H9 (cell line): ENCODE results near the gene RSPRY1. TPM values are rescaled to one million over a fixed set of nuclear protein-coding genes. Genes with fewer than 3 reads are reported as not detected.
"Not testable (repeated sequence)": the region's sequence is repeated elsewhere in the genome, so short reads cannot be mapped to it uniquely, and the experiment has no call there.

Source experiments
- DNase-seq: peaks from one replicate; pipeline ENCODE4 v3.0.0-alpha.2; 2017
- H2AFZ ChIP-seq: one replicate; pipeline ENCODE4 v1.6.1; 2013; ENCODE audit warnings: mild to moderate bottlenecking, low read length, control low read depth, moderate library complexity
- H2AK5ac ChIP-seq: 2 replicates; pipeline ENCODE4 v1.6.1; 2013; ENCODE audit warnings: low read length, control low read depth, mixed read lengths; ENCODE audit not compliant: insufficient read length
- H2BK120ac ChIP-seq: one replicate; pipeline ENCODE4 v1.6.1; 2013; ENCODE audit warnings: low read depth, mild to moderate bottlenecking, low read length, control low read depth, inconsistent platforms; ENCODE audit not compliant: poor library complexity, severe bottlenecking
- H2BK12ac ChIP-seq: 2 replicates; pipeline ENCODE4 v1.6.1; 2013; ENCODE audit warnings: low read length, control low read depth, mixed read lengths, low read depth; ENCODE audit not compliant: insufficient read length
- H2BK15ac ChIP-seq: 2 replicates; pipeline ENCODE4 v1.6.1; 2013; ENCODE audit warnings: low read depth, low read length, control low read depth
- H2BK20ac ChIP-seq: one replicate; pipeline ENCODE4 v1.6.1; 2013; ENCODE audit warnings: low read depth, mild to moderate bottlenecking, low read length, control low read depth, inconsistent platforms; ENCODE audit not compliant: poor library complexity, severe bottlenecking
- H2BK5ac ChIP-seq: 2 replicates; pipeline ENCODE4 v1.6.1; 2013; ENCODE audit warnings: low read length, control low read depth, mixed read lengths; ENCODE audit not compliant: insufficient read length
- H3K14ac ChIP-seq: 2 replicates; pipeline ENCODE4 v1.6.1; 2013; ENCODE audit warnings: low read length, control low read depth; ENCODE audit not compliant: insufficient read depth
- H3K18ac ChIP-seq: 2 replicates; pipeline ENCODE4 v1.6.1; 2013; ENCODE audit warnings: low read depth, mild to moderate bottlenecking, mixed read lengths, low read length, control low read depth; ENCODE audit not compliant: insufficient read length
- H3K23ac ChIP-seq: 2 replicates; pipeline ENCODE4 v1.6.1; 2013; ENCODE audit warnings: low read length, control low read depth, mixed read lengths, low read depth; ENCODE audit not compliant: insufficient read length
- H3K23me2 ChIP-seq: 2 replicates; pipeline ENCODE4 v1.6.1; 2013; ENCODE audit warnings: low read depth, mild to moderate bottlenecking, mixed read lengths, low read length, control low read depth; ENCODE audit not compliant: insufficient read length, poor library complexity, severe bottlenecking
- H3K27ac ChIP-seq: 2 replicates; pipeline ENCODE4 v1.5.1; 2013; ENCODE audit warnings: low read length, control low read depth, mixed read lengths, low read depth; ENCODE audit not compliant: insufficient read length
- H3K27me3 ChIP-seq: 2 replicates; pipeline ENCODE4 v1.6.1; 2013; ENCODE audit warnings: low read length, control low read depth, inconsistent platforms; ENCODE audit not compliant: insufficient read depth
- H3K4ac ChIP-seq: 2 replicates; pipeline ENCODE4 v1.6.1; 2013; ENCODE audit warnings: low read depth, mild to moderate bottlenecking, control low read depth, inconsistent platforms, low read length, moderate library complexity
- H3K4me1 ChIP-seq: 2 replicates; pipeline ENCODE4 v1.6.1; 2013; ENCODE audit warnings: low read length, control low read depth, inconsistent platforms; ENCODE audit not compliant: insufficient read depth
- H3K4me2 ChIP-seq: 2 replicates; pipeline ENCODE4 v1.6.1; 2013; ENCODE audit warnings: low read length, control low read depth, mixed read lengths; ENCODE audit not compliant: insufficient read length, insufficient read depth
- H3K56ac ChIP-seq: 2 replicates; pipeline ENCODE4 v1.6.1; 2013; ENCODE audit warnings: low read depth, mild to moderate bottlenecking, mixed read lengths, low read length, control low read depth; ENCODE audit not compliant: insufficient read length
- H3K79me1 ChIP-seq: 2 replicates; pipeline ENCODE4 v1.6.1; 2013; ENCODE audit warnings: low read depth, mild to moderate bottlenecking, moderate library complexity, low read length, control low read depth, inconsistent platforms; ENCODE audit not compliant: insufficient read depth, poor library complexity, severe bottlenecking
- H3K79me2 ChIP-seq: 2 replicates; pipeline ENCODE4 v1.6.1; 2013; ENCODE audit warnings: low read length, control low read depth, inconsistent platforms; ENCODE audit not compliant: insufficient read depth
- H3K9ac ChIP-seq: 2 replicates; pipeline ENCODE4 v1.6.1; 2013; ENCODE audit warnings: low read length, control low read depth, mixed read lengths; ENCODE audit not compliant: insufficient read length; ENCODE audit errors: extremely low read depth
- H3K9me3 ChIP-seq: one replicate; pipeline ENCODE4 v1.6.1; 2013; ENCODE audit warnings: low read depth, low read length, inconsistent platforms; ENCODE audit not compliant: control insufficient read depth
- H3T11ph ChIP-seq: one replicate; pipeline ENCODE4 v1.6.1; 2013; ENCODE audit warnings: mild to moderate bottlenecking, low read length, control low read depth, inconsistent platforms
- H4K20me1 ChIP-seq: one replicate; pipeline ENCODE4 v1.6.1; 2013; ENCODE audit not compliant: control insufficient read depth, insufficient read length, insufficient read depth
- H4K5ac ChIP-seq: 2 replicates; pipeline ENCODE4 v1.6.1; 2013; ENCODE audit warnings: low read depth, mild to moderate bottlenecking, mixed read lengths, low read length, control low read depth; ENCODE audit not compliant: insufficient read length
- H4K8ac ChIP-seq: replicated peaks from 2 replicates; pipeline ENCODE4 v1.6.1; 2013; ENCODE audit warnings: low read length, control low read depth, mixed read lengths, low read depth; ENCODE audit not compliant: insufficient read length
- H4K91ac ChIP-seq: 2 replicates; pipeline ENCODE4 v1.6.1; 2013; ENCODE audit warnings: low read depth, mild to moderate bottlenecking, moderate library complexity, mixed read lengths, low read length, control low read depth; ENCODE audit not compliant: insufficient read length
- H3K27ac Mint-ChIP-seq, 3 experiments: 2 replicates in 2 of 3; 3 replicates in 1 of 3; pipeline ENCODE4 v1.8.0; 2020 to 2021; ENCODE audit warnings: mixed read lengths in 3 of 3, mild to moderate bottlenecking in 1 of 3, moderate library complexity in 1 of 3
- H3K27me3 Mint-ChIP-seq: 2 replicates; pipeline ENCODE4 v1.8.0; 2021; ENCODE audit warnings: low read depth, mild to moderate bottlenecking, moderate library complexity, mixed read lengths
- H3K36me3 Mint-ChIP-seq, 3 experiments: 2 replicates in 2 of 3; 3 replicates in 1 of 3; pipeline ENCODE4 v1.8.0; 2020 to 2021; ENCODE audit warnings: low read depth in 3 of 3, mixed read lengths in 3 of 3; ENCODE audit not compliant: insufficient read depth in 1 of 3
- H3K4me1 Mint-ChIP-seq, 2 experiments: 2 replicates each; pipeline ENCODE4 v1.8.0; 2020; ENCODE audit warnings: mixed read lengths in 2 of 2
- H3K4me3 Mint-ChIP-seq, 2 experiments: 2 replicates in 1 of 2; 3 replicates in 1 of 2; pipeline ENCODE4 v1.8.0; 2020 to 2021; ENCODE audit warnings: mild to moderate bottlenecking in 2 of 2, mixed read lengths in 2 of 2, moderate library complexity in 1 of 2
- H3K9me3 Mint-ChIP-seq, 2 experiments: 2 replicates in 1 of 2; 3 replicates in 1 of 2; pipeline ENCODE4 v1.8.0; 2020; ENCODE audit warnings: mild to moderate bottlenecking in 2 of 2, mixed read lengths in 2 of 2, moderate library complexity in 1 of 2
- WGBS: extraction: QIAGEN DNeasy Blood & Tissue Kit; methylation state at CpG from one replicate; pipeline ENCODE4 v1.1.7; 2013; ENCODE audit warnings: missing lambda C conversion rate, low lambda C conversion rate, mixed read lengths; ENCODE audit not compliant: insufficient read length; ENCODE audit errors: extremely low coverage; 5-methylcytosine and 5-hydroxymethylcytosine counted together
- total RNA-seq: library from RNA; stranded (reverse); gene quantifications from 2 replicates; pipeline ENCODE4 v1.2.1, GENCODE V29; 2021
- TF ChIP-seq, protein P1 (sequence below): fragments of 200-600 bp; sonication (generic); conservative IDR thresholded peaks from 3 replicates; pipeline ENCODE4 v1.8.0; 2021; ENCODE audit warnings: antibody characterized with exemption, mild to moderate bottlenecking

Gene RSPRY1
- total RNA-seq, 1 experiment from 2014 or later, result 36.1 TPM

DNA sequence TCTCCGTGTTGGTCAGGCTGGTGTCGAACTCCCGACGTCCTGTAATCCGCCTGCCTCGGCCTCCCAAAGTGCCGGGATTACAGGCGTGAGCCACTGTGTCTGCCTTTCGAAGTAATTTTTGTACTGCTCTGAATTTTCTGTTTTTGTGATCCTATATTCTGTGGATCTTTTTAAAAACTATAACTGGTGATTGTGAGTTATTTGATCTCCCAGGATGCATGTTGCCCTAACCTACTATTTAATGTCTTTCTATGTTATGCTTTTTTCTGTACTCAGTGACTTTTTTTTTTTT, 2.5 kb downstream of the RSPRY1 start:
- peaks cover 4% of the 10 kb centered on the region for H3K79me1 ChIP-seq
- H4K20me1 ChIP-seq, result no peaks in the 10 kb centered on the region
- TF ChIP-seq, protein P1, sequence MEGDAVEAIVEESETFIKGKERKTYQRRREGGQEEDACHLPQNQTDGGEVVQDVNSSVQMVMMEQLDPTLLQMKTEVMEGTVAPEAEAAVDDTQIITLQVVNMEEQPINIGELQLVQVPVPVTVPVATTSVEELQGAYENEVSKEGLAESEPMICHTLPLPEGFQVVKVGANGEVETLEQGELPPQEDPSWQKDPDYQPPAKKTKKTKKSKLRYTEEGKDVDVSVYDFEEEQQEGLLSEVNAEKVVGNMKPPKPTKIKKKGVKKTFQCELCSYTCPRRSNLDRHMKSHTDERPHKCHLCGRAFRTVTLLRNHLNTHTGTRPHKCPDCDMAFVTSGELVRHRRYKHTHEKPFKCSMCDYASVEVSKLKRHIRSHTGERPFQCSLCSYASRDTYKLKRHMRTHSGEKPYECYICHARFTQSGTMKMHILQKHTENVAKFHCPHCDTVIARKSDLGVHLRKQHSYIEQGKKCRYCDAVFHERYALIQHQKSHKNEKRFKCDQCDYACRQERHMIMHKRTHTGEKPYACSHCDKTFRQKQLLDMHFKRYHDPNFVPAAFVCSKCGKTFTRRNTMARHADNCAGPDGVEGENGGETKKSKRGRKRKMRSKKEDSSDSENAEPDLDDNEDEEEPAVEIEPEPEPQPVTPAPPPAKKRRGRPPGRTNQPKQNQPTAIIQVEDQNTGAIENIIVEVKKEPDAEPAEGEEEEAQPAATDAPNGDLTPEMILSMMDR, result no peak
- H3K18ac ChIP-seq, result no peak overlapping the region
- H3K9ac ChIP-seq, result no peak overlapping the region
- no peak for DNase-seq
- no peak overlapping the region for H2BK12ac ChIP-seq
- no peak overlapping the region for H3T11ph ChIP-seq
- H3K23me2 ChIP-seq, result peaks cover 14% of the 10 kb centered on the region
- no peaks in the 10 kb centered on the region for H3K27me3 Mint-ChIP-seq
- H3K4me1 Mint-ChIP-seq, result peaks cover 27 to 28% of the 10 kb centered on the region in 2 experiments
- no peak overlapping the region for H2AFZ ChIP-seq
- H2BK20ac ChIP-seq, result no peak overlapping the region
- no peaks in the 10 kb centered on the region for H3K27me3 ChIP-seq
- H3K56ac ChIP-seq, result no peak overlapping the region
- H3K14ac ChIP-seq, result no peak overlapping the region
- WGBS, result no CpG with 5 or more reads among the region's 9 CpGs
- H2BK5ac ChIP-seq, result no peak overlapping the region
- no peak overlapping the region for H4K91ac ChIP-seq
- 0 out of 2 replicates have a peak, but pooled peaks cover under 1% of the 10 kb centered on the region for H3K4me1 ChIP-seq
- H3K4ac ChIP-seq, result no peak overlapping the region
- peaks cover 0 to 3% (median 0%) of the 10 kb centered on the region in 3 experiments; a peak in 3 of 7 replicates for H3K36me3 Mint-ChIP-seq
- no peak overlapping the region for H3K27ac ChIP-seq
- no peak overlapping the region for H2BK15ac ChIP-seq
- H2AK5ac ChIP-seq, result no peak overlapping the region
- H3K4me3 Mint-ChIP-seq, result peak overlapping the region in 1 of 2 experiments; percentile 64; a peak in 3 of 5 replicates
- H3K9me3 ChIP-seq, result no peaks in the 10 kb centered on the region
- no peaks in the 10 kb centered on the region; a peak in 1 of 5 replicates for H3K9me3 Mint-ChIP-seq
- no peak overlapping the region for H3K27ac Mint-ChIP-seq
- H3K79me2 ChIP-seq, result peaks cover 23% of the 10 kb centered on the region
- H4K5ac ChIP-seq, result no peak overlapping the region
- H3K23ac ChIP-seq, result no peak overlapping the region
- H4K8ac ChIP-seq, result no peak overlapping the region
- no peak overlapping the region for H2BK120ac ChIP-seq
- H3K4me2 ChIP-seq, result no peak overlapping the region

DNA sequence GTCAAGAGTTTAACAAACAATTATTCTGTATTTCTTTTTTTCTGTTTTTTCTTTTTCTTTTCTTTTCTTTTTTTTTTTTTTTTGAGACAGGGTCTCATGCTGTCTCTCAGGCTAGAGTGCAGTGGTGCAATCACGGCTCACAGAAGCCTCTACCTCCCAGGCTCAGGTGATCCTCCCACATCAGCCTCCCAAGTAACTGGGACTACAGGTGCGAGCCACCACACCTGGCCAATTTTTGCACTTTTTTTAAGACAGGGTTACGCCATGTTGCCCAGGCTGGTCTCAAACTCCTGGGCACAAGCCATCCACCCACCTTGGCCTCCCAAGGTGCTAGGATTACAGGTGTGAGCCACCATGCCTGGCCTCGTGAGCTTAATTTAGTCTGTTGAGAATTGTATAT, 3.4 kb downstream of the RSPRY1 start:
- WGBS, result no CpG with 5 or more reads among the region's 4 CpGs
- not testable (repeated sequence) for H2AFZ ChIP-seq, H3K4me1 ChIP-seq, H3K4ac ChIP-seq, H4K20me1 ChIP-seq, H2BK5ac ChIP-seq, H4K5ac ChIP-seq, H3T11ph ChIP-seq, H2AK5ac ChIP-seq, H3K9me3 Mint-ChIP-seq, H3K4me3 Mint-ChIP-seq, H3K27ac Mint-ChIP-seq, H2BK12ac ChIP-seq, H3K27me3 Mint-ChIP-seq, H3K9ac ChIP-seq, H2BK120ac ChIP-seq, H3K56ac ChIP-seq, H3K27me3 ChIP-seq, H4K91ac ChIP-seq, H3K14ac ChIP-seq, H2BK15ac ChIP-seq, H3K79me1 ChIP-seq, H3K36me3 Mint-ChIP-seq, DNase-seq, H4K8ac ChIP-seq, H2BK20ac ChIP-seq, H3K4me2 ChIP-seq, H3K18ac ChIP-seq, H3K27ac ChIP-seq, H3K23ac ChIP-seq, H3K9me3 ChIP-seq
- Histone ChIP-seq H3K23me2 (peaks cover 14% of the 10 kb centered on the region), H3K79me2 (peaks cover 20% of the 10 kb centered on the region; the same call in 1 of the 2 replicates)
- peaks cover 21 to 22% of the 10 kb centered on the region in 2 experiments for H3K4me1 Mint-ChIP-seq
